ENCODE results near the gene NTSR2.

Gene NTSR2

DNA sequence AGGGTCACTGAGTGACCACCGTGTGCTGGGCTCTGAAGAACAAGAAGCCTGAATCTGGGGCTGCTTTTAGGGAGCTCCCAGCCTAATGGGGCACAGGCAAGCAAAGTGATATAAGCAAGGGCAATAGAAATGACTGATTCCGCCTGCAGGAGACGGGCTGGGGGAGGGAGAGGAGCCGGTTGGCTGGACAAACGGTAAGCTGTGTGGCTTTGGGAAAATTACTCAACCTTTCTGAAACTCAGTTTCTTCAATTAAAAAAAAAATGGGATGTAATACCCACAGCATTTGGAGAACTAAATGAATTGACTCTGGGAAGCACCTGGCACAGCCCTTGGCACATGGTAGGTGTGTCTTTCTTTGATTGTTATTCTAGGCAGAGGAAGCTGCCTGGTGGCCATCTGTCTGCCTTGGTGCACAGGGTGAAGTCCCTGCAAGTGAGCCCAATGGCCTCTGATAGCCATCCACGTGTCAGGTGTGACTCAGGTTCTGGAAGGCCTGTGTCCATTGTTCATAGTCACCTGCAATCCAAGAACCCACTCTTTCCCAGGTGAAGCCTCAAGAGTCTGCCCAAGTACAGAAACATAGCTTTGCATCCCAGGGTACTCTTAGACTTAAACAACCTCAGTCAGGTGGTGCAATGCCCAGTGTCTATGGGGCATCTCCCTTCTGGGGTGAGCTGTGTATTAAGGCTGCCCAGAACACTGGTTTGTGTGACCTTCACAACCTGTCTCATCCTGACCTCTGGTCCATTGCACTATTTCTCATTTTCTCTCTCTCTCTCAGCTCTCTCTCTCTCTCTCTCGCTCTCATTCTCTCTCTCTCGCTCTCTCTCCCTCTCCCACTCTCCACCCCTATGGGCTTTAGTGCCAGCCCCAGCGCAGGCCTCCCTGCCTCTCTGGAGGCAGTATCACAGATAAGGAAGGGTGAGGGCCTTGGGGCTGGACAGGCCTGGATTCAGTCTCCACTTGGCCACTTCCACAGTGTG, 30.0 kb upstream of the NTSR2 start:
- no peak for DNase-seq (ENCODE audit: low read depth)

DNA sequence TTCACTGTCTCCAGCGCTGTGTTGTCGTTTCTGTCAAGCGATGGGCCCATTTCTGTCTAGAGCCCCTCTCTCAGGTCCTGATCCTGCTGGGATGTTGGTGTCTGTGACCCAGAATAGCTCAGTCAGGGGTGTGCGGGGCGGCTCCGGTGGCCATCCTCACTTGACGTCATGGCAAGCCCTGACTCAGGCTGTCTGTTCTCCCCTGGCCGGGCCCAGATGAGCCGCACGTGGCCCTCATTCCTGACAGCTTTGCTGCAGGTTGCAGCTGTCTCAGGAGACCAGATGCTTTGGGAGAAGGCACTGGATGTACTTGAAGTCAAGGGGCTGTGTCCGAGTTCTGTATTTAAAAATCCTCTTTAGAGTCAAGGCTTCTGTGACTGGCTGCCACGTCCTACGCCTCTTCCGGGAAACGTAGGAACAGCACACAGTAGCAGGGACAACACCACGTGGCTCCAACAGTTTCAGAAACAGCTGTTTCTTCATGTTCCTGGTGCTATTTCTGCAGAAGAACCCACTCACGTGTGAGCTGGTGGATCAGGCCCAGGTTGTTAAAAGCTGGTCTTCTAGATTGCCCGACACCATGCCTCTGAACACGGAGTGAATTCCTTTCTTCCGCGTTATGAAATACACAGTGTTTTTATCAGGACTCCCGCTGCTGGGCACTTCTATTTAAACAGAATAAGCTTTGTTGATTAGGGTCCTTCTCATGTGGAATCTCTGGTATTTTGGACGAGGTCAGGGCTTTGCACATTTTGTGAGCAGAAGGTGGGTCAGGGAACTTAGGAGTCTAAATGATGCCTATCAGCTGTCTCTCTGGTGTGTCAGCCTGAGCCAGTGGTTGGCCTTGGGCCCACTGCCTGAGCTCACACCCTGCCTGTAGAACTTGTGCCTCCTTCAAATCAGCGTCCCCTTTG, 28.3 kb upstream of the NTSR2 start:
- no peak for DNase-seq (ENCODE audit: low read depth)

DNA sequence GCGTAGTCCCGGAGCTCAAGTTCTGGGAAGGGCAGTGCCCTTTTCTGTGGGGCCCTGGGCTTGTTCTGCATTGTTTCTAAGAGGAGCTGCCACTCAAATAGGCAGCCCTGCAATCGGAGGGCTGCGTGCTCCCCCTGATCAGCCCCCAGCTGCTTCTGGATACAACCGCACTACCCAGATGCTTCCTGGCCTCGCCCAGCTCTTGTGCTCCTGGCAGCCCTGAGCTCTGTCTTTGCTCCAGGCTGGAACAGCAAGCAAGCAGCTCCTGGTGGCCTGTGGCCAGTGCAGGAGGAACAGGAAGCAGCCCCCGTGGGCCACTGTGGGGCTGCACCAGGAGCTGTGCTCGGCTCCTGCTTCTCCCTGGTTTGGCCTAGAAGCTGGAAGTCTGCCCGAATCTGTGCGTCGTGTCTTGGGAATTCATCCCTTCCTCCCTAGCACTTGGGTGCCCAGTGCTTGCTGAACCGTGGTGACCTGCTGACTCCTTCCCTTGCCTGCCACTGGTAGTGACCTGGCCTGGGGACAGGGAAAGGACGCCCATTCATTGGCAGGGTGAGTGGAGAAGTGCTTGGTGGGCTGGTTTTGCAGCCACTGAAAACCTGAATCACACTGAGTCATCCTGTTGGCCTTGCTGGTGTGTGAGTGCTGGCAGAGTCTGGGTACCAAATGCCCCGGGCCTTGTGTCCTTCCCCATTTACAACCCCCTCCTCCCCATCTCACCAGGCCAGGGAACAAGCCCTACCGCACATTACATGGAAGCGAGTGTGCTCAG, 27.3 kb upstream of the NTSR2 start:
- DNase-seq (ENCODE audit: low read depth) = peak; percentile 74

DNA sequence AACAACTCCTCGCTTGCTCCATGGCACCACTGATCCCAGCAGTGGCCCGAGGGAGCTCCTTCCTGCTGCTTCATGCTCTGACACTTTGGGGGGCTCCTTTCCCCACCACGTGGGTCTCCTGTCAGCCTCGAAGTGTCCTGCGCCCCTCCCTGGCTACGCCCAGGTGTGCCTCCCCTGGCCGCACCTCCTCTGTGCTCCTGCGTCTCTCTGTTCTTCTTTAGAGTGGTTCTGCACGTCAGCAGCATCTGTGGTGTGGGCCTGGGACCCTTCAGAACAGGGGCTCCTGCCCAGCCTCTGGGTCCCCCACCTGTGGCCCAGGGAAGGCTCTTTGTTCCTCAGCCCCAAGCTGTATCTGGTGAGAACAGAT, 26.7 kb upstream of the NTSR2 start:
- no peak for DNase-seq (ENCODE audit: low read depth)

DNA sequence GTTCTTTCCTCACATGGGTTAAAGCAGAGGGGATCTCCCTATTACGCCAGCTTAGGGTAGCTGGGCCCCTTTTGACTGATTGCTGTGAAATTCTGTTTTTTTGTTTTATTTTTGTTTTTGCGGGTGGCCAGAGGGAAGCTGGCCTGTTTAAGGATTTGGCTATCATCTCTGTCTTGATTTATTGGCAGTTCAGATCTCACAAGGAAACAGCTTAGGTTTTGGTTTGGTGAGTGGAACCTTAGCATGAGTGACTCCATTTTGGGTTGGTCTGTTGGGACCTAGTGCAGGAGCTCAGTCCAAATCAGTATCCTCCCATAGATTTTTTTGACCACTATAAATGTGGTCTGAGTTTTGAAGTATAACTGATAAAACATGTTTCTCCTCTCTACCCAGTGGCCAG, 25.6 kb upstream of the NTSR2 start:
- DNase-seq (ENCODE audit: low read depth) = no peak

DNA sequence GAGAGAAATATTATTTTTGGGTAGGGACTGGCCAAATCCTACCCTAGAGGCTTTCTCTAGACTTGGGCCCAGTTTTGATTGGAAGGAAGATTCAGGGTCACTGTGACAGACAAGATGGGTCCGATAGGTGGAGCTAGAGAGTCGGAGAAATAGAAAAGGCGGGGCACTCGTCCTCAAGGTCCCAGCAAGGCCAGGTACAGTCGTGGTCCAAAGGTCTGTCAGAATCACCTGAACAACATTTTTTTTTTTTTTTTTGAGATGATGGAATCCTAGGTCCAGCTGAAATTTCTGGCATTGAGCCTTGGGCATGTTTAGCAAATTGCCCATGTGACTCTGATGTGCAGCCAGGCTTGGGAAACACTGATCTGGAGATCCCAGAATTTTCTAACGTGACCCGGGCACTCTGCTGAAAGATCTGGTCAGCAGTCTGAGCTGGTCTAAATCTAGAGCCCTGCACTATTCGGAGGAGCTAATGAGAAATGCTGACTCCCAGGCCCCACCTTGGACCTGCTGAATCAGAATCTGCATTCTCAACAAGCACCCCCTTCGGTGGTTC, 23.0 kb upstream of the NTSR2 start:
- DNase-seq (ENCODE audit: low read depth) = no peak

DNA sequence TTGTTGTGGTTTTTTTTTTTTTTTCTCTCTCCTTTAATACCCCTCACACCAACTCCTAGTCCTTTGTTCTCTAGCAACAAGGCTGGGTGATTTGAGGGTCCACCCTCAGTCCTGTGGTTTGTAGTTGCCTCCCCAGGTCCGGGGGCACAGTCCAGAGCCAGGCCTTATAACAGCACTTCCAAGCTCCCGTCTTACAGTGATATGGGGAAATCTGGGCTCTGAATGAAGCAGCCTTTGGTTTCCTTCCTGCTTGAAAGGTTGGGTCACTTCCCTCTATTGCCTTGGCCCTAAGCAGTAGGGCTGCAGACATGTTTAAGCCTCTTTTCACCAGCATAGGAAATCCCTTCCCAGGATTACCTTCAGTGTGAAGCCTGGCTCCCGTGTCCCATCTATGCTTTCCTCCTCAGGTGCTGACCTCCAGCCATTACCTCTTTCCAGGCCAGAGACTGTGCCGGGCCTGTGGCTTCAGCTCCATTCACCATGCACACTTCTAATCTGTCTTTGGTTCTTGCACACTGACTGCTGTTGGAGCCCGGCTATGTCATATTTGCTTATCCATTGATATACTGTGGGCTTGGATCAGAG, 21.2 kb upstream of the NTSR2 start:
- no peak for DNase-seq (ENCODE audit: low read depth)

DNA sequence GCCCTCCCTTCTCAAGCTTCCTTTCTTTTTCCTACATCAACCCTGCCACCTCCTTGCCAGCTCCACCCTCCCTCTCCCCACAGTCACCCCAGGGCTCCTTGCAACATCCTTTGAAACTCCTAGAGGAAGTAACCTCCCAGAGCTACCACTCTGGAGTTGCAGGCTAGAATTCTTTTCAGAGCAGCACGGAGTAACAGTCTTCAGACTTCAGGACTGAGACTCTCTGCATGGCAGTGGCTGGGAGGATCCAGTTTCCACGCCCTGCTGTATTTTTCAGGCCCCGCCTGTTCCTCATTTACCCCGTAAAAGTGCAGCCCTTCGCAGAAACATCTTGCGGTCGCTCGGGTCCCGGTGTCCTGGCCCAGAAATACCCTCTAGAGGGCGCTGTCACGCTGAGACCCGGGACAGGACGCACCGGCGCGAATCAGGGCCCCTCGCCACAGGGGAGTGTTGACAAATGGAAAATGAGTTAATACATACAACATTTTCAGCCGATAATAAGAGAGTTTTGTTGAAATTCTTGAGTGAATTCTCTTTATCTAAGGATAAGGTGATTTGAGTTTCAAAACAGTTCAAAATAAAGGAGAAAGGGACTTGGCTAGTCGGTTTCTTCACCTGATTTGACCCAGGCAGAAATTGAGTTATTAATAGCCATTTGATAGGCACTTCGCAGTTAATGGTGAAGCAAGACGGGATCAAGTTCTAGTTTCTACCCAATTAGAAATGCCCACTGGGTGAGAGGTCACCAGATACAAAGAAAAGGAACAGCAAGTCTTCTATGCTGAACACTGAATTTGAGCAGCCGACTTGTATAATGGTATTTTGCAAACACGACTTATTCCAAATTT, 18.5 kb upstream of the NTSR2 start:
- DNase-seq (ENCODE audit: low read depth) = no peak

DNA sequence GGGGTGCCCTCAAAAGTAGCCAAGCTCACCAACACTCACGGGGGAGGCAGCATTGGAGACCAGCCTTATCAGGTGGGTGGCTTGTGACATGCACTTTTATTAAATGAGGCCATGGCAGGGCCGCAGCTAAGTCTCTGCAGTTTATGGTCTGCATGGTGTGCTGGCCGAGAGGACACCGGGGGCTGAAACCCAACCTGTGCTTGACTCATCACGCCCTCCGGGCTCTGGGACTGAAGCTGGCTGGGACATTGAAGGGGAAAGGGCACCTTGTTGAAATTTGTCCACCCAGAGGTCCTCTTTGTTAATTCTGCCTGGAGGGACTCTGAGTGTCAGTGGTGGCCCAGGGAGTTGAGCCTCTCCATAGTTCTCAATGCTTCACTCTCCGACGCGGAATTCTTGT, 17.7 kb upstream of the NTSR2 start:
- DNase-seq (ENCODE audit: low read depth) = no peak

DNA sequence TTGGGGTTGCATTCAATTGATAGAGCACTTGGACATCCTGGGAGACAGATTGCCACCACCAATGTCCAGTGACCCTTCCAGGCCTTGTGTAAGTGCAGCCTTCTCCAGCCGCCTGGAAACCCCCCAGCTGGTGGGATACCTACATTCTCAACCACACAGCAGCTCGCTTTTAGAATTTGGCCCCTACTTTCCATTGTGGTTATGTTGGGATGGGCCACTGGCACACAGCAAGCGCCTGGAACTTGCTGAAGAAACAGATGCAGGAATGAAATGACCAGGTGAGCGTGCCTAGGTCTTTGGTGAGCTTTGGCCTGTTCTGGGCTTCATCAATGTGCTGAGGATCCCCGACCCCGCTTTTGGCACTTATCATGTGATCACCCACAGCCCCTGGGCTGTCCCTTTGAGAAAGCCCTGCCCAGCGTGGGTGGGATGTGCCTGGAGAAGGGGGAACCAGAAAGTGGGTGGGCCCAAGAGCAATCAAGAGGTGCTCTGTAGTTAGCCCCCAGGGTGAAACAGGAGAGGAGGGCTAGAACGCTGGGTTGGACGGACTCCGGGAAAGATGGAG, 16.0 kb upstream of the NTSR2 start:
- no peak for DNase-seq (ENCODE audit: low read depth)

DNA sequence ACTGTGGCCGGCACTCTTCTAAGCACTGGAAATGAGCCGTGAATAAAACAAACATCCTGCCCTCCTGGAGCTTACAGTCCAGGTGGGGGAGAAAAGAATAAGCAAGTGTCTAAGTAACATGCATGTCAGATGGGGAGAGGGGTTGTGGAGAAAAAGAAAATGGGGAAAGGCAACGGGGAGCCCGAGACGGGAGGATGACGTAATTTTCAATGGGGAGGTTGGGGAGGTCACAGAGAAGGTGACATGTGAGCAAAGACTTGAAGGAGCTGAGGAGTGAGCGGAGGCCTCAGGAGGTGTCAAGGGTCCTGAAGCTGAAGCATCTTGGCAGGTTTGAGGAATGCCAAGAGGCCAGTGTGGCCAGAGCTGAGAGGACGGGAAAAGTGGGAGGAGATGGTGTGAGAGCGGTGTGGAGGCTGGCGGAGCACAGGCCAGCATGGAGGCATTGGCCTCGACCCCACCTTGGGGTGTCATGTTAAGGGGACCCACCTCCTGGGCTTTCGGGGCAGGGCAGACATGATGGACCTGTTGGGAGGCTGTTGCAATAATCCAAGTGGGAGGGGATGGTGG, 15.0 kb upstream of the NTSR2 start:
- no peak for DNase-seq (ENCODE audit: low read depth)

DNA sequence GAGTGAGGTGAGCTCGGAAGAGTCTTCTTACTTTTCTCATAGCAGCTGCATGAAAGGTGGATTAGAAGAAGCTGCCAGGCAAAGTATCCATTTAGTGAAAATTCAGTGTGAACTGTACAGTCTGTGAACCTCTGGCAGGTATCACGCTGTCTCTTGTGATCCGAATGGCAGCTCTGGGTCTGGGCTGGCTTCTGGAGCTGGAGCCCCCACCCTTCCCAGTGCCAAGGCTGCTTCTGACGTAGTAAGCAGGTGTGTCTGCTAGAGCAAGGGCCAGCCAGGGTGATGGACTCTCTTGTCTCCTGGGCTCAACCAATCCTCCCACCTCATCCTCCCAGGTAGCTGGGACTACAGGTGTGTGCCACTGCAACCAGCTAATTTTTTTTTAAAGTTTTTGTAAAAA, 14.0 kb upstream of the NTSR2 start:
- DNase-seq (ENCODE audit: low read depth) = no peak

DNA sequence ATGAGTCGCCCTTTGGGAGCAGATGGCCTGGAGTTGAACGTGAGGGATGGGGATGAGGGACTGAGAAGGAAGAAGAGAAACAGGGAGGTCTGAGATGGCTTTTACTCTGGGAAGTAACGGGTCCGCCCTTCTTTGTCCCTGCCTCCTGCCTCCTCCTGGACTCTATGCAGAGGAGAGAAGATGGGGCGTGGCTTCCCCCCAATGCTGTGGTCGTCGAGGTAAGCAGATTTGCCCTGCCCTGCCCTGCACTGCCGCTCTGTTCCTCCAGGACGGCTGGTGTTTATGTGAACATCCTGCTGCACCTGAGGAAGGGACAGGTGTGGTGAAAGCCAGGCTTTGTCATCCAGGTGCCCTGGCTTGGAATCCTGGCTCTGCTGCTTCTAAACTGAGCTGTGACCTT, 13.5 kb upstream of the NTSR2 start:
- no peak for DNase-seq (ENCODE audit: low read depth)

DNA sequence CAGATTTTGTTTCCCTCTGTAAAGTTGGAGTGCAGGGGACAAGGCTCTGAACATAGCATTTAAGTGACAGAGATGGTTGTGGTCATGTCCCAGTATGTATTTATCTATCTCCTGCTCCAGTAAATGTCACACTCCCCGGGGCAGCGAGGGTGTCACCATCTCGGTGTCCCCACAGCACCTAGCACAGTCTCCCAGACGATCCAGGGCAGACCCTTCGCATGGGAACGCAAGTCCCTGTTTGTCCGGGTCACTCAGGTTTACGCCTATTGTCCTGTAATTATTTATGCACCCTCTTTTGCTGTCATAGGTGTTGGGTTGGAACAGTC, 12.6 kb upstream of the NTSR2 start:
- no peak for DNase-seq (ENCODE audit: low read depth)

DNA sequence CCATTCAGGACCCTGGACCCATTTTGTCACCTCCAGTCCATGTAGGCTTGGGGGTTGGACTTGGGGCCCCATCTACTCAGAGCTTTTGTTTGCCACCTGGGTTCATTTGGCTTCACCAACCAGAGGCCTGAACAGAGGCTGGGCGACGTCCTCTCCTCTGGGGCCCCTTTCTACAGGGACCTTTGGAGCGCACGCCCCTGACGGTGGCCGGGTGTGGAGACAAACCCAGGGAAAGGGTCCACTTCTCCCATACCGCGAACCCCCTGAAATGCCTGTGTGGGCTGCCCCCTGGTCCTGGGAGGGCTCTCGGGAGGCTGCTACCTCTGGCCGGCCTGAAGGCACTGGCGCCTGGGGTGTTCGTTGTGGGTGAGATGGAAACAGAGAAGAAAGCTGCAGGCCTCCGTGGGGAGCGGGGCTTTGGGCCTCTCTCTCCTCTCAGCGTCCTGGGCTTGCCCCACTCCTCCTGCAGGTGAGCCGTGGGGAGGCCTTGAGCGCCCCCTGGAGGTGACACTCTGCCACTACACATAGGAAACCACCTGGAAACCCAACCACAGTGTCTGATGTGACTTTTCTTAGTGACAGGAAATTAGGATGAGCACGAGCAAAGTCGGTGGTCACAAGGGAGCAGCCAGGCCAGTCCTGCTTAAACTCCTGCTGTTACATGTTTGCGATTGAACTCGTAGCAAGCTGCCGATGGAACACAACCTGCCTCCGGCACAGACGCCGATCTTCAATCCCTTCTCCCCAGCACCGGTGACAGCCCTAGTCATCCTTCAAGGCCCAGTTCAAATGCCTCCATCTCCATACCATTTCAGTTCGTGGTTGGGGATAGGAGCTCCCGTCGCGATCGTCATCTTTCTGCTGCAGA, 12.0 kb upstream of the NTSR2 start:
- DNase-seq (ENCODE audit: low read depth) = no peak

DNA sequence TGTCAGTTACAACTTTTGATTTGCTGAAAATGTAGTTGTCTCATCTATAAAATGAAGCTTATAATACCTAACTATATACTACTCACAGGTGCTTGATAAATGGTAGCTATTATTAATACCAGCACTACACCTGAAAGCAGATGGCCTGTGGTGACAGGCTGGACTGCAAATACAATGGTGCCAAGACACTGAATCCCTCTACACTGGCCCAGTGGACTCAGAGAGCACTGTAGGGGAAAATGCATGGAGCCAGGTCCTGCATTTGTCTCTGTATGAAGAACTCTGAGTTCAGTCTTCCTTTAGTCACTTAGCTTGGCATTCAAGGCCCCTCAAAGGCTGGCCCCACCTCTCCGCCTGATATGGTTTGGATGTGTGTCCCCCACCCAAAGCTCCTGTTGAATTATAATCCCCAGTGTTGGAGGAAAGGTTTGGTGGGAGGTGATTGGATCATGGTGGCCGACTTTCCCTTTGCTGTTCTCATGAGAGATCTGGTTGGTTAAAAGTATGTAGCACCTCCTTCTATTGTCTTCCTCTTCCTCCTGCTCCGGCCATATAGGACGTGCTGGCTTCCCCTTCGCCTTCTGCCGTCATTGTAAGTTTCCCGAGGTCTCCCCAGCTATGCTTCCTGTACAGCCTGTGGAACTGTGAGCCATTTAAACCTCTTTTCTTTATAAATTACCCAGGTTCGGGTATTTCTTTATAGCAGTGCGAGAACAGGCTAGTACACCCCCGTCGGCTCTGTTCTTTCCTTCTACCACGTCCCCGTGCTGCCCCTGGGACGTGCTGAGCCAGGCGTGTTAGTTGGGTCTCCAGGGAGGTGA, 11.1 kb upstream of the NTSR2 start:
- DNase-seq (ENCODE audit: low read depth) = no peak

DNA sequence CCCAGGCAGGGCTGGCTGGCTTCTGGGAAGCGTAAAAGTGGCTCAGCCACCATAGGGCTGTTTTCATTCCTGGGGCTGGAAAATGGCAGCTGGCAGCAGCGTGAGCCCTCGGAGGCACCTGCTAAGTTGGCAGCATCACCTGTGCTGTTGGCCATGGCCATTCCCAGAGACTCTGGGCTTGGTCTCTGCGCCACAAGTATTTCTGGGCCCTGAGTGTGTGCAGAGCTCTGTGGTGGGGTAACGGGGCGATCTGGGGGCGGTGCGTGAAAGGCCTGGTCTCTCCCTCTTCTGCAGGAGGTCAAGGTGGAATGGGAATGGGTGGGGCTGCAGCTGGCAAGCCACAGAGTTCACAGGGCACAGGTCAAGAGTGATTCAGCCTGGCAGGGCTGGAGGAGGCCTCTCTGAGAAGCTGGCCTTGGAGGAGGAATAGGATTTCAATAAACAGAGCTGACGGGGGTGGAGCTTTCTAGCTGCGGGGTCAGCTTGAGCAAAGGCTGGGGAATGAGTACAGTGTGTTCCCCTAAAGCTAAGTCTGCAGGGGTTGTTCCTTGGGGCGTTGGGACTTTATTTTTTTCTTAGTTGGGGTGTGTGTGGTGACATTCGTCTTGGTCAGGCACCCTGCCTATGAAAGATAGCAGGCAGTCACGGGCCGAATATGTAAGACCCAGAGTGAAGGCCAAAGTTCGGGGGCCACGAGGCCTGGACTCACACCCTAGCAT, 10.3 kb upstream of the NTSR2 start:
- DNase-seq (ENCODE audit: low read depth) = no peak

Data from HS-5 (cell line).